ENCODE measurements around the gene LDLRAD4. TPM values are rescaled to one million over a fixed set of nuclear protein-coding genes. Genes with fewer than 3 reads are reported as not detected.

The LDLRAD4 gene
- total and polyA plus RNA-seq, 9 of the 15 experiments (the other 6 are each of a cell fraction or from before 2014, with no cell fraction given): 0.01 TPM; not detected in 8

GRCh38 chr18:13492314-13492713 is 273.8 kb downstream of the LDLRAD4 start:
- Histone ChIP-seq H3K27ac (ENCODE audit: extremely low read depth, low read depth, low read length) (no peak overlapping the region), H3K9ac (ENCODE audit: insufficient read depth in 1 of 2, low read depth in 2 of 2, low read length in 2 of 2) (no peak overlapping the region), H3K79me2 (ENCODE audit: control insufficient read depth, insufficient read depth, low read length) (no peaks in the 10 kb centered on the region), H3K36me3 (ENCODE audit: control insufficient read depth, insufficient read depth, low read length) (no peaks in the 10 kb centered on the region), H2AFZ (ENCODE audit: low read depth, low read length) (no peak overlapping the region), H3K9me3 (replicated peaks; ENCODE audit: control insufficient read depth, insufficient read depth, low read depth, low read length) (no peaks in the 10 kb centered on the region), H3K27me3 (ENCODE audit: control insufficient read depth in 2 of 2, insufficient read depth in 2 of 2, low read length in 2 of 2) (peaks cover 17 to 42% of the 10 kb centered on the region in 2 experiments; a peak in 3 of 5 replicates), H3K4me2 (ENCODE audit: insufficient read depth, low read length) (no peak overlapping the region), H3K9me1 (ENCODE audit: control insufficient read depth, insufficient read depth, low read length) (no peaks in the 10 kb centered on the region), H3K4me3 (no peak overlapping the region), H4K20me1 (replicated peaks; ENCODE audit: control insufficient read depth, insufficient read depth, low read length) (no peaks in the 10 kb centered on the region; the same call in 1 of the 2 replicates), H3K4me1 (replicated peaks in 1 of 2; ENCODE audit: control insufficient read depth in 2 of 2, insufficient read depth in 2 of 2, low read length in 2 of 2) (no peaks in the 10 kb centered on the region)
- WGBS (ENCODE audit: insufficient coverage, low coverage, missing lambda C conversion rate): 0% methylated on average over 8 of the region's 9 CpGs
- intact Hi-C loops (cut with micrococcal nuclease): loop anchor here (5.0 kb wide), 1 partner anchor 35 kb away; no protein-coding TSS in a partner anchor
- DNase-seq (ENCODE audit: extremely low read depth in 1 of 4, low spot score in 3 of 4) (no peak), FAIRE-seq (no peak), ATAC-seq (no peak)
- CTCF ChIA-PET (ENCODE audit: low intra/inter-chr PET ratio): no interaction called here
- in situ Hi-C loops (cut with MboI): no loop called here
- TF ChIP-seq HDAC3 (IDR thresholded peaks at IDR 0.05; ENCODE audit: borderline replicate concordance, partially characterized antibody) (no peak), STAG1 (CRISPR knock-in tag; IDR thresholded peaks at IDR 0.05; ENCODE audit: borderline replicate concordance) (no peak), CBFB (CRISPR knock-in tag; IDR thresholded peaks at IDR 0.05) (no peak), CTCF (IDR thresholded peaks at IDR 0.05 in 2 of 3, conservative IDR thresholded peaks at IDR 0.05 in 1 of 3; ENCODE audit: insufficient read depth in 2 of 3, low read depth in 1 of 3, low read length in 3 of 3) (no peak), DNMT1 (IDR thresholded peaks at IDR 0.05) (no peak), MYC (IDR thresholded peaks at IDR 0.05; ENCODE audit: low read depth, low read length) (no peak), MYC (CRISPR knock-in tag; IDR thresholded peaks at IDR 0.05; ENCODE audit: borderline replicate concordance, low read depth) (no peak), ZNF398 (CRISPR knock-in tag; IDR thresholded peaks at IDR 0.05) (no peak), ZNF639 (CRISPR knock-in tag; conservative IDR thresholded peaks at IDR 0.05 in 1 of 2, IDR thresholded peaks at IDR 0.05 in 1 of 2) (no peak), POLR2A (conservative IDR thresholded peaks at IDR 0.05) (no peak), PREB (CRISPR knock-in tag; IDR thresholded peaks at IDR 0.05) (no peak), MED1 (CRISPR knock-in tag; IDR thresholded peaks at IDR 0.05; ENCODE audit: borderline replicate concordance) (no peak)
- BruUV-seq (replicated peaks): no TSS peak
- POLR2A ChIA-PET: no interaction called here

Measured in K562 (cell line).